Neuron (in vitro differentiated cells): ENCODE measurements around the gene COL5A3.
"Not testable (repeated sequence)": the region's sequence is repeated elsewhere in the genome, so short reads cannot be mapped to it uniquely, and the experiment has no call there.

Experiments
- H2AFZ ChIP-seq: one replicate; pipeline ENCODE4 v1.6.1; 2013; ENCODE audit warnings: low read depth, mild to moderate bottlenecking, inconsistent platforms, low read length, moderate library complexity
- H3K27me3 ChIP-seq: one replicate; pipeline ENCODE4 v1.6.1; 2013; ENCODE audit warnings: low read length; ENCODE audit not compliant: insufficient read depth
- H3K36me3 ChIP-seq: one replicate; pipeline ENCODE4 v1.6.1; 2013; ENCODE audit warnings: low read length; ENCODE audit not compliant: insufficient read depth
- H3K4me1 ChIP-seq: one replicate; pipeline ENCODE4 v1.6.1; 2013; ENCODE audit warnings: low read length; ENCODE audit not compliant: insufficient read depth
- H3K4me3 ChIP-seq: 2 replicates; pipeline ENCODE4 v1.5.1; 2013; ENCODE audit warnings: mild to moderate bottlenecking, low read length, moderate library complexity
- H3K9me3 ChIP-seq: one replicate; pipeline ENCODE4 v1.6.1; 2013; ENCODE audit warnings: low read length

COL5A3 gene

GRCh38 chr19:10010247-10010691 is at the start of gene COL5A3:
Gene COL5A3, minus strand, starts transcription at chr19:10010504. Its CDS starts 119 bp downstream, at chr19:10010385.
- Histone ChIP-seq H3K4me1 (peaks cover 23% of the 10 kb centered on the region), H3K9me3 (no peaks in the 10 kb centered on the region), H2AFZ (no peak within 1 kb of the TSS), H3K4me3 (no peak within 1 kb of the TSS), H3K36me3 (no peaks in the 10 kb centered on the region), H3K27me3 (peaks cover 51% of the 10 kb centered on the region)

- H3K4me1 ChIP-seq: no peaks in the 10 kb centered on the region
- H3K36me3 ChIP-seq: no peaks in the 10 kb centered on the region
- no peak overlapping the region for H2AFZ ChIP-seq
- H3K9me3 ChIP-seq: no peaks in the 10 kb centered on the region
- H3K27me3 ChIP-seq: peaks cover 7% of the 10 kb centered on the region
- H3K4me3 ChIP-seq: no peak overlapping the region
These were observed 42.5 kb upstream of the COL5A3 start for GRCh38 chr19:10052602-10053360.

- no peak overlapping the region for H3K4me3 ChIP-seq
These were observed 39.3 kb upstream of the COL5A3 start for GRCh38 chr19:10049626-10050025.

GRCh38 chr19:10045371-10045770 is 35.1 kb upstream of the COL5A3 start:
- no peaks in the 10 kb centered on the region for H3K9me3 ChIP-seq
- H3K4me1 ChIP-seq: no peaks in the 10 kb centered on the region
- no peak overlapping the region for H3K4me3 ChIP-seq
- no peak overlapping the region for H2AFZ ChIP-seq
- H3K36me3 ChIP-seq: no peaks in the 10 kb centered on the region
- no peaks in the 10 kb centered on the region for H3K27me3 ChIP-seq

More at GRCh38 chr19:10049626-10050025, 39.3 kb upstream of the COL5A3 start:
- Histone ChIP-seq H3K9me3 (no peaks in the 10 kb centered on the region), H3K27me3 (no peaks in the 10 kb centered on the region), H3K4me1 (no peaks in the 10 kb centered on the region), H3K36me3 (no peaks in the 10 kb centered on the region), H2AFZ (no peak overlapping the region)

GRCh38 chr19:10044390-10044789 is 34.1 kb upstream of the COL5A3 start:
- no peaks in the 10 kb centered on the region for H3K36me3 ChIP-seq
- no peak overlapping the region for H2AFZ ChIP-seq
- no peaks in the 10 kb centered on the region for H3K4me1 ChIP-seq
- H3K9me3 ChIP-seq: no peaks in the 10 kb centered on the region
- H3K27me3 ChIP-seq: no peaks in the 10 kb centered on the region
- H3K4me3 ChIP-seq: peak overlapping the region; percentile 10

- H2AFZ ChIP-seq: no peak overlapping the region
- H3K4me1 ChIP-seq: no peaks in the 10 kb centered on the region
- H3K36me3 ChIP-seq: no peaks in the 10 kb centered on the region
- H3K4me3 ChIP-seq: no peak overlapping the region
- no peaks in the 10 kb centered on the region for H3K27me3 ChIP-seq
- no peaks in the 10 kb centered on the region for H3K9me3 ChIP-seq
These were observed 33.1 kb upstream of the COL5A3 start for GRCh38 chr19:10043286-10043927.

- H2AFZ ChIP-seq: no peak overlapping the region
- H3K36me3 ChIP-seq: no peaks in the 10 kb centered on the region
- H3K4me3 ChIP-seq: no peak overlapping the region
- H3K4me1 ChIP-seq: no peaks in the 10 kb centered on the region
- H3K27me3 ChIP-seq: peaks cover 11% of the 10 kb centered on the region
- no peaks in the 10 kb centered on the region for H3K9me3 ChIP-seq
These were observed 27.5 kb upstream of the COL5A3 start for GRCh38 chr19:10037809-10038208.

GRCh38 chr19:10037367-10037766 is 27.1 kb upstream of the COL5A3 start:
- H3K9me3 ChIP-seq: no peaks in the 10 kb centered on the region
- H3K4me3 ChIP-seq: no peak overlapping the region
- no peaks in the 10 kb centered on the region for H3K4me1 ChIP-seq
- peaks cover 14% of the 10 kb centered on the region for H3K27me3 ChIP-seq
- H2AFZ ChIP-seq: no peak overlapping the region
- no peaks in the 10 kb centered on the region for H3K36me3 ChIP-seq

GRCh38 chr19:10036601-10037071 is 26.3 kb upstream of the COL5A3 start:
- H3K4me3 ChIP-seq: no peak overlapping the region
- no peak overlapping the region for H2AFZ ChIP-seq
- H3K4me1 ChIP-seq: no peaks in the 10 kb centered on the region
- H3K27me3 ChIP-seq: peaks cover 17% of the 10 kb centered on the region
- no peaks in the 10 kb centered on the region for H3K36me3 ChIP-seq
- H3K9me3 ChIP-seq: no peaks in the 10 kb centered on the region

GRCh38 chr19:10033614-10034013 is 23.3 kb upstream of the COL5A3 start:
- H3K36me3 ChIP-seq: no peaks in the 10 kb centered on the region
- no peak overlapping the region for H3K4me3 ChIP-seq
- H3K9me3 ChIP-seq: no peaks in the 10 kb centered on the region
- peaks cover 33% of the 10 kb centered on the region for H3K27me3 ChIP-seq
- H2AFZ ChIP-seq: no peak overlapping the region
- no peaks in the 10 kb centered on the region for H3K4me1 ChIP-seq

- Histone ChIP-seq H3K4me3 (no peak overlapping the region), H2AFZ (no peak overlapping the region), H3K27me3 (peaks cover 26% of the 10 kb centered on the region), H3K36me3 (no peaks in the 10 kb centered on the region), H3K9me3 (no peaks in the 10 kb centered on the region), H3K4me1 (peaks cover 5% of the 10 kb centered on the region)
These were observed 17.1 kb upstream of the COL5A3 start for GRCh38 chr19:10027158-10027997.

- Histone ChIP-seq H3K27me3 (peaks cover 24% of the 10 kb centered on the region), H2AFZ (no peak overlapping the region), H3K4me3 (no peak overlapping the region), H3K9me3 (no peaks in the 10 kb centered on the region), H3K36me3 (no peaks in the 10 kb centered on the region), H3K4me1 (peaks cover 5% of the 10 kb centered on the region)
These were observed 16.4 kb upstream of the COL5A3 start for GRCh38 chr19:10026744-10027143.

- H3K27me3 ChIP-seq, H3K4me3 ChIP-seq, H3K9me3 ChIP-seq, H3K4me1 ChIP-seq, H3K36me3 ChIP-seq, H2AFZ ChIP-seq: not testable (repeated sequence)
These were observed 12.8 kb upstream of the COL5A3 start for GRCh38 chr19:10023096-10023495.
